ENCODE data around the gene CBX8. TPM values are rescaled to one million over a fixed set of nuclear protein-coding genes. Genes with fewer than 3 reads are reported as not detected.

The CBX8 gene
- total RNA-seq, 2 donors from 2014 or later, result 4.7 to 4.8 TPM

GRCh38 chr17:79824893-79825579 is 28.2 kb upstream of the CBX8 start:
- Histone ChIP-seq H3K4me1 (replicated peaks) (peaks cover 11% of the 10 kb centered on the region), H3K27me3 (replicated peaks; ENCODE audit: insufficient read depth) (no peaks in the 10 kb centered on the region), H3K9me3 (no peaks in the 10 kb centered on the region), H3K4me3 (no peak overlapping the region), H3K36me3 (no peaks in the 10 kb centered on the region), H3K27ac (no peak overlapping the region)
- TF ChIP-seq POLR2AphosphoS5 (IDR thresholded peaks at IDR 0.05) (no peak), POLR2A (IDR thresholded peaks at IDR 0.05) (no peak), CTCF (IDR thresholded peaks at IDR 0.05) (no peak)
- intact Hi-C loops (cut with DNase I), result no loop called here
- DNase-seq (ENCODE audit: low spot score), result no peak
- 87% methylated on average over 6 of the region's 6 CpGs for WGBS

DNA sequence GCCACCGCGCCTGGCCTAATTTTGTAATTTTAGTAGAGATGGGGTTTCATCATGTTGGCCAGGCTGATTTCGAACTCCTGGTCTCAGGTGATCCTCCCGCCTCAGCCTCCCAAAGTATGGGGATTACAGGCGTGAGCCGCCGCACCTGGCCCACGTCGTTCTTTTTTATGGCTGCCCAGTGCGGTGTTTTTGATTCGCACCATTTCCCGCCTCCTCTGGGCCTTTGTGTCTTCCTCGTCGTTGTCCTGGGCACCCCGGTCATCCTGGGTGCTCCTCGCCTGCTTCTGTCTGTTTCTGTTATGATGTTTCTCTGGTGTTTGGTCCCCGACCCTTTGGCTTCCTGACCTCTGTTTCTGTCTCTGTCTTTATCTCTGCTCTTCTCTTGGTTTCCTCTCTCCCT is 27.4 kb upstream of the CBX8 start:
- no peak overlapping the region for H3K27ac ChIP-seq
- H3K27me3 ChIP-seq (replicated peaks; ENCODE audit: insufficient read depth), result no peaks in the 10 kb centered on the region
- peaks cover 6% of the 10 kb centered on the region for H3K4me1 ChIP-seq (replicated peaks)
- H3K9me3 ChIP-seq, result no peaks in the 10 kb centered on the region
- H3K36me3 ChIP-seq, result no peaks in the 10 kb centered on the region
- no peak for DNase-seq (ENCODE audit: low spot score)
- TF ChIP-seq POLR2A (IDR thresholded peaks at IDR 0.05) (no peak), CTCF (IDR thresholded peaks at IDR 0.05) (no peak), POLR2AphosphoS5 (IDR thresholded peaks at IDR 0.05) (no peak)
- no peak overlapping the region for H3K4me3 ChIP-seq
- intact Hi-C loops (cut with DNase I), result no loop called here
- WGBS, result 97% methylated on average over 17 of the region's 17 CpGs

DNA sequence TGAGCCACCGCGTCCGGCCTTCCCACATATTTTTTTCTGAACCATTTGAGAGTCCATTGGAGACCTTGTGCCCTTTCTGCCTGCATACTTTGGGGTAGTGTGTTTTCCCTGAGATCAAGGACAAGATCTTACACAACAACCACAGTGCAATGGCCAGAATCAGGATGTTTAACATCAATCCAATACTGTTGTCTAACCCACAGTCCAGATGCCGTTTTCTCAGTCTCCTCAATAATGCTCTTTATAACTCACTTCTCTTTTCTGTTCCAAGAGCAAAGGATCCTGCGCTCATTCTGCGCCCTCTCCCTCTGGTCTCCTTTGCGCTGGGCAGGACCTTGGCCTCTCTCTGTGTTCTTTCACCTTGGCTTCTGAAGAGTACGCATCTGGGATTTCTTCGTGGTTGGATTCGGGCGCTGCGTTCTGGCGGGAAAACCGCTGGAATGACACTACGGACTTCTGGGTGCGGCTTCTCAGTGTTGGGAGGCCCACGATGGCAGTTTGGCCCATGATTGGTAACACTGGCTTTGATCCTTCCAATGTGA is 25.8 kb upstream of the CBX8 start:
- no peak for DNase-seq (ENCODE audit: low spot score)
- Histone ChIP-seq H3K27me3 (replicated peaks; ENCODE audit: insufficient read depth) (no peaks in the 10 kb centered on the region), H3K4me3 (no peak overlapping the region), H3K4me1 (replicated peaks) (no peaks in the 10 kb centered on the region), H3K27ac (peak overlapping the region in 1 of 2 donors; percentile 27), H3K9me3 (no peaks in the 10 kb centered on the region), H3K36me3 (no peaks in the 10 kb centered on the region)
- intact Hi-C loops (cut with DNase I), result no loop called here
- 95% methylated on average over 17 of the region's 17 CpGs for WGBS
- TF ChIP-seq CTCF (IDR thresholded peaks at IDR 0.05), result no peak
- no peak for TF ChIP-seq POLR2A (IDR thresholded peaks at IDR 0.05)
- TF ChIP-seq POLR2AphosphoS5 (IDR thresholded peaks at IDR 0.05), result no peak

- Histone ChIP-seq H3K4me3 (no peak overlapping the region), H3K27ac (no peak overlapping the region), H3K4me1 (replicated peaks) (no peaks in the 10 kb centered on the region), H3K27me3 (replicated peaks; ENCODE audit: insufficient read depth) (no peaks in the 10 kb centered on the region), H3K9me3 (no peaks in the 10 kb centered on the region), H3K36me3 (no peaks in the 10 kb centered on the region)
- intact Hi-C loops (cut with DNase I), result no loop called here
- no peak for DNase-seq (ENCODE audit: low spot score)
- WGBS, result 88% methylated on average over 12 of the region's 12 CpGs
- TF ChIP-seq POLR2AphosphoS5 (IDR thresholded peaks at IDR 0.05) (no peak), POLR2A (IDR thresholded peaks at IDR 0.05) (no peak), CTCF (IDR thresholded peaks at IDR 0.05) (no peak)
Measured at GRCh38 chr17:79821331-79822095, 24.6 kb upstream of the CBX8 start.

Data from prostate gland (tissue), 2 donors.